ENCODE data around the gene ITGA6. TPM values are rescaled to one million over a fixed set of nuclear protein-coding genes. Genes with fewer than 3 reads are reported as not detected.

Gene ITGA6
- total and polyA plus RNA-seq, 2 experiments from 2014 or later, result 32.9 to 124 TPM

DNA sequence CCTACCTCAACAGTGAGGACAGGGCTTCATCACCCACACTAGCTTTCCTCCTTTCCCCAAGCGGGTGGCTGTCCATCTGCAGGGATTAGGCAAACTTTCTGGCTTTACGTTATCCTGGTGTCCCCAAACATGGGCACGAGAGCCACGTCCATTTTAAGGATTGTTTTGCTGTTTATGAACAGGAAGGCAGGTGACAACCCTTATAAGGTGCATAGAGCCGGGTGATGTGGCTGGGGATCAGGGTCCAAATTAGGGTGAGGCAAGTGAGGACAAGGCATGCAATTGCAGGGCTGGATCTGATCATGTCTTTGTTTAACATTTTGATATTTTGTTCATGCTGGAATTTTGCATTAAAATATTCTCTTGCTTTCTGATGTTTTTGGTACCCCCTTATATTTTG is 27.6 kb upstream of the ITGA6 start (continued):
- TF ChIP-seq, protein P1, sequence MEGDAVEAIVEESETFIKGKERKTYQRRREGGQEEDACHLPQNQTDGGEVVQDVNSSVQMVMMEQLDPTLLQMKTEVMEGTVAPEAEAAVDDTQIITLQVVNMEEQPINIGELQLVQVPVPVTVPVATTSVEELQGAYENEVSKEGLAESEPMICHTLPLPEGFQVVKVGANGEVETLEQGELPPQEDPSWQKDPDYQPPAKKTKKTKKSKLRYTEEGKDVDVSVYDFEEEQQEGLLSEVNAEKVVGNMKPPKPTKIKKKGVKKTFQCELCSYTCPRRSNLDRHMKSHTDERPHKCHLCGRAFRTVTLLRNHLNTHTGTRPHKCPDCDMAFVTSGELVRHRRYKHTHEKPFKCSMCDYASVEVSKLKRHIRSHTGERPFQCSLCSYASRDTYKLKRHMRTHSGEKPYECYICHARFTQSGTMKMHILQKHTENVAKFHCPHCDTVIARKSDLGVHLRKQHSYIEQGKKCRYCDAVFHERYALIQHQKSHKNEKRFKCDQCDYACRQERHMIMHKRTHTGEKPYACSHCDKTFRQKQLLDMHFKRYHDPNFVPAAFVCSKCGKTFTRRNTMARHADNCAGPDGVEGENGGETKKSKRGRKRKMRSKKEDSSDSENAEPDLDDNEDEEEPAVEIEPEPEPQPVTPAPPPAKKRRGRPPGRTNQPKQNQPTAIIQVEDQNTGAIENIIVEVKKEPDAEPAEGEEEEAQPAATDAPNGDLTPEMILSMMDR (conservative IDR thresholded peaks at IDR 0.05; ENCODE audit: low read depth in 2 of 2), result no peak
- TF ChIP-seq STAT1 (IDR thresholded peaks at IDR 0.05; ENCODE audit: unreplicated experiment) (no peak), EZH2phosphoT487 (IDR thresholded peaks at IDR 0.05; ENCODE audit: unreplicated experiment) (no peak), ZNF331 (CRISPR knock-in tag; IDR thresholded peaks at IDR 0.05; ENCODE audit: low read depth) (no peak)

DNA sequence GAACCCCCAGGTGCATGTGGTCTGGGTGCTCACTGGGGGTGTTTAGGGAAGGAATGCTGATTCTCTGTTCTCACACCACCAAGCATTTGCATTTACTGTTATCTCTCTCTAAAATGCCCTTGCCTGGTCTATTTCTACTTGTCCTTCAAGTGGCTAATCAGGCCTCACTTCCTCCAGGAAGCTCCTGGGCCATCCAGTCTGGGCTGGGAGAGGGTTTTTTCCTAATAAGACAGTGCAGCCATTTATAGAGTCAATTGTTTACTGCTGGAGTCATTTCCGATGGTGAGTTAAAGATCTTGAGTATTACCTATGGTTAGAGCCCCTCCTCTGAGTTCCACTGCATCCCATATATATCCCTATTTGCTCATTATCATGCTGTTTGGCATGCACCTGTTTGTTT is 25.2 kb upstream of the ITGA6 start:
- no peak overlapping the region for H3K4me3 Mint-ChIP-seq
- no peak overlapping the region for H2AFZ ChIP-seq
- H4K20me1 ChIP-seq (replicated peaks; ENCODE audit: insufficient read depth), result no peaks in the 10 kb centered on the region
- H3K4me3 ChIP-seq, result no peak overlapping the region
- H3K27ac Mint-ChIP-seq, result no peak overlapping the region
- DNase-seq (ENCODE audit: low spot score) (no peak), ATAC-seq (no peak)
- no peaks in the 10 kb centered on the region for H3K36me3 Mint-ChIP-seq (ENCODE audit: low read depth)
- H3K27me3 ChIP-seq (ENCODE audit: insufficient read depth), result no peaks in the 10 kb centered on the region
- peaks cover 13% of the 10 kb centered on the region; the same call in 2 of the 3 replicates for H3K4me1 Mint-ChIP-seq
- H3K27me3 Mint-ChIP-seq (ENCODE audit: insufficient read depth, low read depth, poor library complexity), result peaks cover 4% of the 10 kb centered on the region
- H3K9me3 Mint-ChIP-seq, result no peaks in the 10 kb centered on the region
- no peak overlapping the region for H3K27ac ChIP-seq (ENCODE audit: low read depth)
- H3K79me2 ChIP-seq (replicated peaks; ENCODE audit: insufficient read depth), result no peaks in the 10 kb centered on the region
- H3K36me3 ChIP-seq (ENCODE audit: insufficient read depth), result no peaks in the 10 kb centered on the region
- H3K9me2 ChIP-seq (ENCODE audit: insufficient read depth), result peaks cover 4% of the 10 kb centered on the region; the same call in 1 of the 2 replicates
- H3K4me1 ChIP-seq (ENCODE audit: insufficient read depth), result no peaks in the 10 kb centered on the region
- no peak overlapping the region for H3K4me2 ChIP-seq
- H3F3A ChIP-seq (replicated peaks; ENCODE audit: low read depth), result no peaks in the 10 kb centered on the region
- TF ChIP-seq, protein P2, sequence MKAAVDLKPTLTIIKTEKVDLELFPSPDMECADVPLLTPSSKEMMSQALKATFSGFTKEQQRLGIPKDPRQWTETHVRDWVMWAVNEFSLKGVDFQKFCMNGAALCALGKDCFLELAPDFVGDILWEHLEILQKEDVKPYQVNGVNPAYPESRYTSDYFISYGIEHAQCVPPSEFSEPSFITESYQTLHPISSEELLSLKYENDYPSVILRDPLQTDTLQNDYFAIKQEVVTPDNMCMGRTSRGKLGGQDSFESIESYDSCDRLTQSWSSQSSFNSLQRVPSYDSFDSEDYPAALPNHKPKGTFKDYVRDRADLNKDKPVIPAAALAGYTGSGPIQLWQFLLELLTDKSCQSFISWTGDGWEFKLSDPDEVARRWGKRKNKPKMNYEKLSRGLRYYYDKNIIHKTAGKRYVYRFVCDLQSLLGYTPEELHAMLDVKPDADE (IDR thresholded peaks at IDR 0.05), result no peak
- TF ChIP-seq ZNF331 (CRISPR knock-in tag; IDR thresholded peaks at IDR 0.05; ENCODE audit: low read depth) (no peak), NANOG (IDR thresholded peaks at IDR 0.05; ENCODE audit: borderline replicate concordance) (no peak), STAT1 (IDR thresholded peaks at IDR 0.05; ENCODE audit: unreplicated experiment) (no peak), JUNB (IDR thresholded peaks at IDR 0.05; ENCODE audit: unreplicated experiment) (no peak), ZNF114 (CRISPR knock-in tag; IDR thresholded peaks at IDR 0.05) (no peak), CREB1 (CRISPR knock-in tag; IDR thresholded peaks at IDR 0.05; ENCODE audit: low read depth) (no peak), EZH2 (IDR thresholded peaks at IDR 0.05; ENCODE audit: low read depth, unreplicated experiment) (no peak)
- TF ChIP-seq, protein P1 (conservative IDR thresholded peaks at IDR 0.05; ENCODE audit: low read depth in 2 of 2), result no peak
- TF ChIP-seq, protein P3, sequence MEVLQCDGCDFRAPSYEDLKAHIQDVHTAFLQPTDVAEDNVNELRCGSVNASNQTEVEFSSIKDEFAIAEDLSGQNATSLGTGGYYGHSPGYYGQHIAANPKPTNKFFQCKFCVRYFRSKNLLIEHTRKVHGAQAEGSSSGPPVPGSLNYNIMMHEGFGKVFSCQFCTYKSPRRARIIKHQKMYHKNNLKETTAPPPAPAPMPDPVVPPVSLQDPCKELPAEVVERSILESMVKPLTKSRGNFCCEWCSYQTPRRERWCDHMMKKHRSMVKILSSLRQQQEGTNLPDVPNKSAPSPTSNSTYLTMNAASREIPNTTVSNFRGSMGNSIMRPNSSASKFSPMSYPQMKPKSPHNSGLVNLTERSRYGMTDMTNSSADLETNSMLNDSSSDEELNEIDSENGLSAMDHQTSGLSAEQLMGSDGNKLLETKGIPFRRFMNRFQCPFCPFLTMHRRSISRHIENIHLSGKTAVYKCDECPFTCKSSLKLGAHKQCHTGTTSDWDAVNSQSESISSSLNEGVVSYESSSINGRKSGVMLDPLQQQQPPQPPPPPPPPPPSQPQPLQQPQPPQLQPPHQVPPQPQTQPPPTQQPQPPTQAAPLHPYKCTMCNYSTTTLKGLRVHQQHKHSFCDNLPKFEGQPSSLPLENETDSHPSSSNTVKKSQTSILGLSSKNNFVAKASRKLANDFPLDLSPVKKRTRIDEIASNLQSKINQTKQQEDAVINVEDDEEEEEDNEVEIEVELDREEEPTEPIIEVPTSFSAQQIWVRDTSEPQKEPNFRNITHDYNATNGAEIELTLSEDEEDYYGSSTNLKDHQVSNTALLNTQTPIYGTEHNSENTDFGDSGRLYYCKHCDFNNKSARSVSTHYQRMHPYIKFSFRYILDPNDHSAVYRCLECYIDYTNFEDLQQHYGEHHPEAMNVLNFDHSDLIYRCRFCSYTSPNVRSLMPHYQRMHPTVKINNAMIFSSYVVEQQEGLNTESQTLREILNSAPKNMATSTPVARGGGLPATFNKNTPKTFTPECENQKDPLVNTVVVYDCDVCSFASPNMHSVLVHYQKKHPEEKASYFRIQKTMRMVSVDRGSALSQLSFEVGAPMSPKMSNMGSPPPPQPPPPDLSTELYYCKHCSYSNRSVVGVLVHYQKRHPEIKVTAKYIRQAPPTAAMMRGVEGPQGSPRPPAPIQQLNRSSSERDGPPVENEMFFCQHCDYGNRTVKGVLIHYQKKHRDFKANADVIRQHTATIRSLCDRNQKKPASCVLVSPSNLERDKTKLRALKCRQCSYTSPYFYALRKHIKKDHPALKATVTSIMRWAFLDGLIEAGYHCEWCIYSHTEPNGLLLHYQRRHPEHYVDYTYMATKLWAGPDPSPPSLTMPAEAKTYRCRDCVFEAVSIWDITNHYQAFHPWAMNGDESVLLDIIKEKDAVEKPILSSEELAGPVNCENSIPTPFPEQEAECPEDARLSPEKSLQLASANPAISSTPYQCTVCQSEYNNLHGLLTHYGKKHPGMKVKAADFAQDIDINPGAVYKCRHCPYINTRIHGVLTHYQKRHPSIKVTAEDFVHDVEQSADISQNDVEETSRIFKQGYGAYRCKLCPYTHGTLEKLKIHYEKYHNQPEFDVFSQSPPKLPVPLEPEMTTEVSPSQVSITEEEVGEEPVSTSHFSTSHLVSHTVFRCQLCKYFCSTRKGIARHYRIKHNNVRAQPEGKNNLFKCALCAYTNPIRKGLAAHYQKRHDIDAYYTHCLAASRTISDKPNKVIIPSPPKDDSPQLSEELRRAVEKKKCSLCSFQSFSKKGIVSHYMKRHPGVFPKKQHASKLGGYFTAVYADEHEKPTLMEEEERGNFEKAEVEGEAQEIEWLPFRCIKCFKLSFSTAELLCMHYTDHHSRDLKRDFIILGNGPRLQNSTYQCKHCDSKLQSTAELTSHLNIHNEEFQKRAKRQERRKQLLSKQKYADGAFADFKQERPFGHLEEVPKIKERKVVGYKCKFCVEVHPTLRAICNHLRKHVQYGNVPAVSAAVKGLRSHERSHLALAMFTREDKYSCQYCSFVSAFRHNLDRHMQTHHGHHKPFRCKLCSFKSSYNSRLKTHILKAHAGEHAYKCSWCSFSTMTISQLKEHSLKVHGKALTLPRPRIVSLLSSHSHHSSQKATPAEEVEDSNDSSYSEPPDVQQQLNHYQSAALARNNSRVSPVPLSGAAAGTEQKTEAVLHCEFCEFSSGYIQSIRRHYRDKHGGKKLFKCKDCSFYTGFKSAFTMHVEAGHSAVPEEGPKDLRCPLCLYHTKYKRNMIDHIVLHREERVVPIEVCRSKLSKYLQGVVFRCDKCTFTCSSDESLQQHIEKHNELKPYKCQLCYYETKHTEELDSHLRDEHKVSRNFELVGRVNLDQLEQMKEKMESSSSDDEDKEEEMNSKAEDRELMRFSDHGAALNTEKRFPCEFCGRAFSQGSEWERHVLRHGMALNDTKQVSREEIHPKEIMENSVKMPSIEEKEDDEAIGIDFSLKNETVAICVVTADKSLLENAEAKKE (CRISPR knock-in tag; IDR thresholded peaks at IDR 0.05), result no peak

Measured in GM23338 (cell line).